ENCODE data around the gene FAT4. TPM values are rescaled to one million over a fixed set of nuclear protein-coding genes. Genes with fewer than 3 reads are reported as not detected.

Gene FAT4
- total RNA-seq, 2 experiments from 2014 or later: not detected

DNA sequence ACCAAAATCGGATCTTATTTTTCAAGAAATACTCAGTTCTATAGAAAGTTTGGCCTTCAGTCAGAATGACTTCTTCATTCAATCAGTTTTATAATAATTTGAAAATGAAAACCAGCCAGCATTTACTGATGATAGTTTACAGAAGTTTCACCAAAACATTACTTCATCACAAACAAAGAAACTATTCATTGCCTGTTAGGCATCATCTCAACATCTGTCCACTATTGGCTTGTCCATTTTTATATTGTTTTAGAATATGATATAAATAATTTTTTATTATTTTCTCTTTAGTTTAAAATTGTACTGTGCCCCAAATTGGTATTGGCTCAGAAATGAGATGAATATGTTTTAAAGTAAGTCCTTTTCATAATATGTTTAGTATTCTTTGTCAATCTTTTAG, 38.4 kb downstream of the FAT4 start:
- DNase-seq: no peak
- H3K27me3 Mint-ChIP-seq: no peaks in the 10 kb centered on the region
- H3K27ac Mint-ChIP-seq: no peak overlapping the region
- H3K36me3 Mint-ChIP-seq (ENCODE audit: low read depth): no peaks in the 10 kb centered on the region
- CTCF ChIA-PET: no interaction called here
- no peaks in the 10 kb centered on the region for H3K4me1 Mint-ChIP-seq (ENCODE audit: low read depth)
- TF ChIP-seq, protein P1, sequence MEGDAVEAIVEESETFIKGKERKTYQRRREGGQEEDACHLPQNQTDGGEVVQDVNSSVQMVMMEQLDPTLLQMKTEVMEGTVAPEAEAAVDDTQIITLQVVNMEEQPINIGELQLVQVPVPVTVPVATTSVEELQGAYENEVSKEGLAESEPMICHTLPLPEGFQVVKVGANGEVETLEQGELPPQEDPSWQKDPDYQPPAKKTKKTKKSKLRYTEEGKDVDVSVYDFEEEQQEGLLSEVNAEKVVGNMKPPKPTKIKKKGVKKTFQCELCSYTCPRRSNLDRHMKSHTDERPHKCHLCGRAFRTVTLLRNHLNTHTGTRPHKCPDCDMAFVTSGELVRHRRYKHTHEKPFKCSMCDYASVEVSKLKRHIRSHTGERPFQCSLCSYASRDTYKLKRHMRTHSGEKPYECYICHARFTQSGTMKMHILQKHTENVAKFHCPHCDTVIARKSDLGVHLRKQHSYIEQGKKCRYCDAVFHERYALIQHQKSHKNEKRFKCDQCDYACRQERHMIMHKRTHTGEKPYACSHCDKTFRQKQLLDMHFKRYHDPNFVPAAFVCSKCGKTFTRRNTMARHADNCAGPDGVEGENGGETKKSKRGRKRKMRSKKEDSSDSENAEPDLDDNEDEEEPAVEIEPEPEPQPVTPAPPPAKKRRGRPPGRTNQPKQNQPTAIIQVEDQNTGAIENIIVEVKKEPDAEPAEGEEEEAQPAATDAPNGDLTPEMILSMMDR (IDR thresholded peaks at IDR 0.05): no peak
- POLR2A ChIA-PET: no interaction called here
- no peaks in the 10 kb centered on the region for H3K9me3 Mint-ChIP-seq
- intact Hi-C loops (cut with micrococcal nuclease): no loop called here
- H3K4me3 Mint-ChIP-seq: no peak overlapping the region
- ATAC-seq: no peak

DNA sequence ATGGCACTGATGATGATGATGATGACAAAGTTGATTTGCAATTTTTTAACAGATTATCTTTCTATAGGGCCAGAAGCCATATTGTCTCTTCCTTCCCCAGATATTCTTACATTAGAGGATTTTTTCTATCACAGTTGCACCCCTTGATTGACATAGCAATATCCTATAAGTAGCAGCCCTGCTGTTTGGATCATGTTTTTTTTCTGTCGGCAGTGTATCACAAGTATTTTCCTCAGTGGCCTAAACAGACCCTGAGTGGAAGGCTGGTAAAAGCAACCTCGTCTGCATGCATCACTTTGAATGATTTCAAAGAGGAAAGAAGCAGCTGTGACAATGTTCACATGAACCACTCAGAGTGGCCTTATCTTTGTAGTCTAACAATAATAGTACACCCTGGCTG, 41.0 kb downstream of the FAT4 start:
- Mint-ChIP-seq H3K36me3 (ENCODE audit: low read depth) (no peaks in the 10 kb centered on the region), H3K4me1 (ENCODE audit: low read depth) (no peaks in the 10 kb centered on the region), H3K27ac (no peak overlapping the region), H3K27me3 (no peaks in the 10 kb centered on the region), H3K9me3 (no peaks in the 10 kb centered on the region), H3K4me3 (no peak overlapping the region)
- POLR2A ChIA-PET: no interaction called here
- DNase-seq (no peak), ATAC-seq (no peak)
- TF ChIP-seq, protein P1 (IDR thresholded peaks at IDR 0.05): no peak
- CTCF ChIA-PET: no interaction called here
- intact Hi-C loops (cut with micrococcal nuclease): no loop called here

DNA sequence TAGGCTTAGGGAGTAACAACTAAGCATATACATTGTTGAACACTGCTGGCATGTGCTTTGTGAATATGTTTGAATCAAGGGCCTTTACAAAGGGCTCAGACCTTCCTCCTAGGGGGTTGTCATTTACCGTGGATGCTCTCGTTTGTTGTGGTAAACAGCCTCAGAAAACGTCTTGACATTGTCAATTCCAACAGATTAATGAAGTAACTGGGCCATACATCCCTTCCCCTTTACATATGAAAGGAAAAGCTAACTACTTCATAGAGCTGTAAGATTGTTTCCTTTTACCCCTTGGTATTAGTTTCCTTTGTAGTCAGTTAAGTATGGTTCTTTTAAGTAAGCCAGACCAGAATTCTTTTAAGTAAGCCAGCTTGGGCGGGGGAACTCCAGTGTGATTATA, 42.9 kb downstream of the FAT4 start:
- Mint-ChIP-seq H3K27me3 (no peaks in the 10 kb centered on the region), H3K4me1 (ENCODE audit: low read depth) (no peaks in the 10 kb centered on the region), H3K4me3 (no peak overlapping the region), H3K9me3 (no peaks in the 10 kb centered on the region), H3K36me3 (ENCODE audit: low read depth) (no peaks in the 10 kb centered on the region), H3K27ac (no peak overlapping the region)
- intact Hi-C loops (cut with micrococcal nuclease): no loop called here
- ChIA-PET CTCF (no interaction called here), POLR2A (no interaction called here)
- TF ChIP-seq, protein P1 (IDR thresholded peaks at IDR 0.05): no peak
- ATAC-seq (no peak), DNase-seq (no peak)

DNA sequence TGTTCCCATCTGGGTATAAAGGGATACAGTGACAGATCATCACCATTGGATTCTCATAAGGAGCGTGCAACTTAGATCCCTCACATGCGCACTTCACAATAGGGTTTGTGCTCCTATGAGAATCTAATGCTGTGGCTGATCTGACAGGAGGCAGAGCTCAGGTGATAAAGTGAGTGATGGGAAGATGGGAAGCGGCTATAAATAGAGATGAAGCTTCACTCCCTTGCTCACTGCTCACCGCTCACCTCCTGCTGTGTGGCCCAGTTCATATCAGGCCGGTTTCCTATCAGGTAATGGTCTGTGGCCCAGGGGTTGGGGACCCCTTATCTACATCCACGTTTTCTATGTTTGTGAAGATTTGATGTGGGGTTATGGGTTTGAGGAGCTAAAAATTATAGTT, 43.7 kb downstream of the FAT4 start:
- intact Hi-C loops (cut with micrococcal nuclease): no loop called here
- no peak overlapping the region for H3K27ac Mint-ChIP-seq
- no peak overlapping the region for H3K4me3 Mint-ChIP-seq
- no peaks in the 10 kb centered on the region for H3K4me1 Mint-ChIP-seq (ENCODE audit: low read depth)
- H3K9me3 Mint-ChIP-seq: no peaks in the 10 kb centered on the region
- H3K36me3 Mint-ChIP-seq (ENCODE audit: low read depth): no peaks in the 10 kb centered on the region
- TF ChIP-seq, protein P1 (IDR thresholded peaks at IDR 0.05): no peak
- ATAC-seq (no peak), DNase-seq (no peak)
- CTCF ChIA-PET: no interaction called here
- POLR2A ChIA-PET: no interaction called here
- no peaks in the 10 kb centered on the region for H3K27me3 Mint-ChIP-seq

DNA sequence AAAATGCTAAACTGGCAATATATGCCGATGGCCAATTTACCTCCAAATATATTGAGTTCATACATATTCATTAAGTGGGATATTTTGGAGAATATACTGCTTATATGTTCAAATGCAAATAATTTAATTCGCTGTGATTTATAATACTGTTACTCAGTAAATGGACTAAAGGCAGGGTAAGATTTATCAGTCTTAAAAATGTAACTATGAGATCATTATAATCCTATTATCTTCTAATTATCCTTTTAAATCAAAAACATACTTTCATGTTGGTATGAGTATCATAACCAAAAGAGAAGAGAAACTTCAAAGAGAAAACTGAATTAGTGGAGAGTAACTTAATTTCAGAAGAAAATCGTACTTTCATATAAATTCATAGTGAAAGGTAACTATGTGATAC, 44.6 kb downstream of the FAT4 start:
- DNase-seq (no peak), ATAC-seq (no peak)
- POLR2A ChIA-PET: no interaction called here
- Mint-ChIP-seq H3K9me3 (no peaks in the 10 kb centered on the region), H3K4me1 (ENCODE audit: low read depth) (no peaks in the 10 kb centered on the region), H3K36me3 (ENCODE audit: low read depth) (no peaks in the 10 kb centered on the region), H3K4me3 (no peak overlapping the region), H3K27ac (no peak overlapping the region), H3K27me3 (no peaks in the 10 kb centered on the region)
- TF ChIP-seq, protein P1 (IDR thresholded peaks at IDR 0.05): no peak
- intact Hi-C loops (cut with micrococcal nuclease): no loop called here
- CTCF ChIA-PET: no interaction called here

Data from activated CD8-positive, alpha-beta T cell treated with anti-CD3 and anti-CD28 coated beads for 36 hours (primary cell).